ENCODE data around the gene XPO6. TPM values are rescaled to one million over a fixed set of nuclear protein-coding genes. Genes with fewer than 3 reads are reported as not detected.

Gene XPO6
- total and polyA plus RNA-seq, 2 of the 13 experiments (the other 11 are each of a cell fraction or from before 2014, with no cell fraction given): 109 to 129 TPM

GRCh38 chr16:28187595-28188004 is 24.2 kb downstream of the XPO6 start (continued):
- TF ChIP-seq TAF15 (IDR thresholded peaks at IDR 0.05; ENCODE audit: low read depth, low read length, poor library complexity, severe bottlenecking) (no peak), ZNF205 (CRISPR knock-in tag; IDR thresholded peaks at IDR 0.05) (no peak), ZBTB25 (CRISPR knock-in tag; IDR thresholded peaks at IDR 0.05) (no peak), FOXC1 (CRISPR knock-in tag; IDR thresholded peaks at IDR 0.05; ENCODE audit: borderline replicate concordance) (no peak), SNAPC5 (CRISPR knock-in tag; IDR thresholded peaks at IDR 0.05; ENCODE audit: borderline replicate concordance) (no peak)

GRCh38 chr16:28186752-28187151 is 25.0 kb downstream of the XPO6 start:
- DNase-seq (ENCODE audit: low spot score): no peak
- ChIA-PET CTCF (ENCODE audit: low intra/inter-chr PET ratio, low total read pairs) (no interaction called here), POLR2A (interaction anchor here (1.4 kb wide), 1 partner anchor 23 kb away, joined by 3 read pairs; no protein-coding TSS in a partner anchor)
- peaks cover 91% of the 10 kb centered on the region for H3K79me2 ChIP-seq (ENCODE audit: insufficient read depth, low read length)
- WGBS (ENCODE audit: low lambda C conversion rate): 97% methylated on average over 4 of the region's 4 CpGs
- H3K4me2 ChIP-seq (ENCODE audit: low read depth, low read length): no peak overlapping the region
- BruUV-seq (replicated peaks): no TSS peak
- no peak for ATAC-seq
- H3K4me3 ChIP-seq (replicated peaks in 1 of 3; ENCODE audit: insufficient read depth in 1 of 3, low read depth in 2 of 3, low read length in 3 of 3): no peak overlapping the region
- peaks cover 0 to 15% of the 10 kb centered on the region in 2 experiments; a peak in 2 of 5 replicates for H3K36me3 ChIP-seq (replicated peaks in 1 of 2; ENCODE audit: control insufficient read depth in 1 of 2, insufficient read depth in 2 of 2, low read length in 2 of 2)
- no peak overlapping the region for H3K9ac ChIP-seq (ENCODE audit: insufficient read depth, low read depth, low read length)
- H3K9me3 ChIP-seq (ENCODE audit: low read length): no peaks in the 10 kb centered on the region
- no peak overlapping the region for H3K27ac ChIP-seq (ENCODE audit: extremely low read length, insufficient read depth, low read length)
- H3K4me1 ChIP-seq (ENCODE audit: insufficient read depth, low read length): peaks cover 26% of the 10 kb centered on the region
- FAIRE-seq: no peak
- no peak overlapping the region for H2AFZ ChIP-seq (ENCODE audit: low read length)
- peaks cover 32% of the 10 kb centered on the region for H4K20me1 ChIP-seq (ENCODE audit: insufficient read depth, low read length)
- intact Hi-C loops (cut with micrococcal nuclease; ENCODE audit: unreplicated experiment): no loop called here
- in situ Hi-C loops (cut with HindIII; ENCODE audit: extremely low pct_ligation_motif_present, low pct_unique_long_range_greater_than_20kb): no loop called here
- H3K27me3 ChIP-seq (ENCODE audit: control insufficient read depth in 1 of 2, insufficient read depth in 2 of 2, low read length in 2 of 2): no peaks in the 10 kb centered on the region
- no peak for TF ChIP-seq ATF2 (CRISPR knock-in tag; IDR thresholded peaks at IDR 0.05)
- no peak for TF ChIP-seq UBTF (CRISPR knock-in tag; IDR thresholded peaks at IDR 0.05)
- no peak for TF ChIP-seq HOXA9 (CRISPR knock-in tag; IDR thresholded peaks at IDR 0.05; ENCODE audit: borderline replicate concordance)
- no peak for TF ChIP-seq NFAT5 (CRISPR knock-in tag; IDR thresholded peaks at IDR 0.05)
- no peak for TF ChIP-seq ZNF788 (CRISPR knock-in tag; IDR thresholded peaks at IDR 0.05; ENCODE audit: borderline replicate concordance)
